GM21723 (cell line): ENCODE results near the gene PLCXD3.
"Not testable (repeated sequence)": the region's sequence is repeated elsewhere in the genome, so short reads cannot be mapped to it uniquely, and the experiment has no call there.

Experiments used
- ATAC-seq: cut with Tn5 transposase; IDR thresholded peaks from one replicate; pipeline ENCODE4 v1.9.1; 2021; ENCODE audit warnings: mild to moderate bottlenecking, moderate library complexity; ENCODE audit not compliant: unreplicated experiment

Gene PLCXD3

DNA sequence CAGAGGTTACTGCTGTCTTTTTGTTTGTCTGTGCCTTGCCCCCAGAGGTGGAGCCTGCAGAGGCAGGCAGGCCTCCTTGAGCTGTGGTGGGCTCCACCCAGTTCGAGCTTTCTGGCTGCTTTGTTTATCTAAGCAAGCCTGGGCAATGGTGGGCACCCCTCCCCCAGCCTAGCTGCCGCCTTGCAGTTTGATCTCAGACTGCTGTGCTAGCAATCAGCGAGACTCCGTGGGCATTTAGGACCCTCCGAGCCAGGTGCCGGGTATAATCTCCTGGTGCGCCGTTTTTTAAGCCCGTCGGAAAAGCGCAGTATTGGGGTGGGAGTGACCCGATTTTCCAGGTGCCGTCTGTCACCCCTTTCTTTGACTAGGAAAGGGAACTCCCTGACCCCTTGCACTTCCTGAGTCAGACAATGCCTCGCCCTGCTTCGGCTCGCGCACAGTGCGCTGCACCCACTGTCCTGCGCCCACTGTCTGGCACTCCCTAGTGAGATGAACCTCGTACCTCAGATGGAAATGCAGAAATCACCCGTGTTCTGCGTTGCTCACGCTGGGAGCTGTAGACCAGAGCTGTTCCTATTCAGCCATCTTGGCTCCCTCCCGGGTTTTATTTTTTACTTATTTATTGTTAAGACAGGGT, 16.8 kb downstream of the PLCXD3 start:
- ATAC-seq: not testable (repeated sequence)

DNA sequence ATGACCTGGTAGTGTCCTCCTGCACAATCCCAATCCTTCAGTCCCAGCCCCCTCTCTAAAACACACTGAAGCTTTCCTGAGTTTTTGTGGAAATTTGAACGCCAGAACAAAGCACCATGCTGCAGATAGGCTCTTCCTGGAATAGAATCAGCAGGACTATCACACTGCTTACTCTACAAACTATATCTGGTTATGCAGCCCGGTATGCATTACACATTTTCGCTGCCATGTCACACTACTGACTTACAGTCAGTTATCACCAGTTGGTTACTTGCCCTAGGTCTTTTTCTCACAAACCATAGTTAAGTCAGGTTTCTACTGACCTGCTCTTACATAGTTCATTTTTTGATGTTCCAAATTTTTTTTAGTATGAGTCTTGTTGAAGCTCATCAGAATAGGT, 24.9 kb downstream of the PLCXD3 start:
- ATAC-seq: no peak

DNA sequence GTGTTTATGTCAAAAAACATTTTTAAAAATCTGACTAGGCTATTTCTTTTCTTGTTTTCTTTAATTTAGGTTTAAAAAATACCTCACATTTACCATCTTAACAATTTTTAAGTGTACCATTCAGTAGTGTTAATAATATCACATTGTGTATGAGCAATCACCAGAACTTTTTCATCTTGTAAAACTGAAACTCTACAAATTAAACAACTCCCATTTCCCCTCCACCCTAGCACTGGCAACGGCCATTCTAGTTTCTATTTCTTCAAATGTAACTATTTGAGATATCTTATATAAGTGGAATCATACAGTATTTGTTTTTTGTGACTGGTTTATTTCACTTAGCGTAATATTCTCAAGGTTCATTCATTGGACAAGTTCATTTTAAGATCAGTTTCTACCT, 27.7 kb downstream of the PLCXD3 start:
- no peak for ATAC-seq

DNA sequence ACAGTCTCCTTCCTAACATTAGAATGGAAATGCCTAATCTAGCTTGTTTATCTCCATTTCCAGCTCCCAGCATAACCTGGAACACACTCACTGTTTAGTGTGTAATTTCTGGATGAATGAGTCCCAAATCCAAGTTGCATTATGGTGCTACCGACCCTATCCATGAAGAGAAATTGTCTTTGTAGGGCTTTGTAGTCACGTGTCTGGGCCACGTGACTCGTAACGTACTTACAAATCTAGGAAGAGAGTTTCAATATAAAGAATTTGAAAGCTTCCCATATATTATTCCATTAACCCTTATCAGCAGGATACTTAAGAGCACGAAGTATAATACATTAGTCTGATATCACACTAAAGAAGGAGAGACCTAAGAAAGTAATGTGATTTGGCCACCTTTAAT, 28.2 kb downstream of the PLCXD3 start:
- no peak for ATAC-seq

DNA sequence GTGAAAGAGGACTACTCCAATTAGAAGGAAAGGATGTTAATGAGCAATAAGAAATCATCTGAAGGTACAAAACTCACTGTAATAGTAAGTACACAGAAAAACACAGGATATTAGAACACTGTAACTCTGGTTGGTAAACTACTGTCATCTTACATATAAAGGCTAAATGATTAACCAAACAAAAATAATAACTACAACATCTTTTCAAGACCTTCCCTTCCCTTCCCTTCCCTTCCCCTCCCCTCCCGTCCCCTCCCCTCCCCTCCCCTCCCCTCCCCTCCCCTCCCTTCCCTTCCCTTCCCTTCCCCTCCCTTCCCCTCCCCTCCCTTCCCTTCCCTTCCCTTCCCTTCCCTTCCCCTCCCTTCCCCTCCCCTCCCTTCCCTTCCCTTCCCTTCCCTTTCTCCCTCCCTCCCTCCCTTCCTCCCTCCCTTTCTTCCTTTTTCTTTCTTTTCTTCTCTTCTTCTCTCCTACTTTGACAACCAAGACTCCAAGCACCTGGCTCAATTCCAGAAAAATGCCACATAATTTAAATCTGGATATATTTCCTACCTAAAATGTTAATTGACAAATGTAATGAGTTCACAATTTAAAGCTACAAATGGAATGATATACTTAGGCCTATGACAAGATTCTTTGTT, 38.7 kb downstream of the PLCXD3 start:
- ATAC-seq: not testable (repeated sequence)

DNA sequence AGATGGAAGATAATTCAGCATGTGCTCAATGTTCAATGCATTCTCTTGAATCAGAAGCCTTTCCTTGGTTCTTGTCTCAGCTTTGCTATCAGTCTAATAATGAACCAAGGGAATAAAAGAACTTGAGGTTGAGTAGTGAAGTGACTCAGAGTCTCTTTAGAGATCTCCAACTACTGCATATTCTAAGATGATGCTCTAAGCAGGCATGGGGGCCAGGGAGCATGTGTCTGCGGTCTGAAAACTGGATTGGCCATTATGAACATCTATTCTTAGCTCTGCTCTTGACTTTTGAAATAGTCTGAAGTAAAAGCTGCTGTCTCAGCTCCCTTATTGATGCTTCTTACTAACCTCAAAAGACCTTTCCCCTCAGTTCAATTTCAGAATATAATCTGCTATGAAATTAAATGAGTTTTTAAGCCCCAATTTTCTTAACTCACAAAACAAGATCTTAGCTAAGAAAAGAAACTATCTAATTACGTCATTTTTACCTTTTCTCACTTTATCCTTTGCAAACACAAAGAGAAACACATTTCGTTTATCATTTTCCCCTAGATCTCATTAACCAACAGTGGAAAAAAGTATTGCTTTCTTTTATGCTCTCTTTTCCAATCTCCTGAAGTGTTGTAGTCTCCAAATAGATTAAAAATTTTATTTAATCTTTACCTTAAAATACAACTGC, 44.8 kb downstream of the PLCXD3 start:
- ATAC-seq: no peak

DNA sequence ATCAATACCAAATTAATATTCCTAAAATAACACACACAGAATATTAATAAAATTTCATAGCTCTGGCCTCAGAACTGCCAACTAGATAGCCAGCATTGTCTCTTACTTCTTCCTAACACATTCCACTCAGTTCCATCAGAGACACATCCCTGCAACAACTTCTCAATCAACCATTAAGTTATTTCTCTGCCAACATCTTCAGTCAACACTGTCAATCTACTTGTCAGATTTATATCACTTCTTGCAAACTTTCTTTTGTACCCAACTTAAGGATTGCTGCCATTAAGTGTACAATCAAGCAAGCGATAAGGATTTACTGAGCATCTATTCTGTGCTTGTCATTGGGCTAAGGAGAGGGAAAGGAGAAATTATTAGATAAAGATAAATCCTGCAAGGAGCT, 50.8 kb downstream of the PLCXD3 start:
- ATAC-seq: no peak

DNA sequence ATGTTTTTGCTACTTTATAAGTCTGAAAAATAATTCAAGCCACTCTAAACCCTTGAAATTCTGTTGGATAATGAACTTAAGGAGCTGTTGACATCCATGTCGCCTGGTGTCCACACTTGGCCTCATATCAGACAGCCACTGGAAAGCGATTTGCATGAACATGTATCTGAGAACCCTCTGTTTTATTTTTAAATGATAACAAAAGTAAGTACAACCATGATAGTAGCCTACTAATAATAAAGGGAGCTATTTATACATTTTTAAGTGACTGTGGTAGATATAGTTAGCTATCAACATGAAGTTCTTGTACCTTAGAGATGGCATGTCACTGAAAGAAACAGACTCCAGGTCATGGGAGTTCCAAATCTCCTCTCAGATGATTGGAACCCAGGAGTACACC, 53.3 kb downstream of the PLCXD3 start:
- ATAC-seq: no peak

DNA sequence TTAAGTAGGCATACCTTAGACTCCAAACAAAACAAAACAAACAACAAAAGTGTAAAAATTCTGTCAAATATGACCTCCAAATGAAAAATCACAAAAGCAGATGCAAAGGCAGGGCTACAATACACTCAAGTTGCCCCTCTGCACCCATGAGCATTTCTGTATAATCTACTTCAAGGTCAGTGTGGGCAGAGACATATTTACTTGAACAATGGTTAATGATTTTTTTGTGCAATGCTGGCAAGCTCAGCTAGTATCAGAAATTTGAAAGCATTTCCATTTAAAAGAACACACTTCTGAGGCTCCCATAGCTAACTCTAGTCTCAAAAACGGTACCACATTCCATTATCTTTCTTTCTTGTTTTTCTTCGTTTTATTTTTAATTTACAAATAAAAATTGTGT, 57.9 kb downstream of the PLCXD3 start:
- ATAC-seq: no peak

DNA sequence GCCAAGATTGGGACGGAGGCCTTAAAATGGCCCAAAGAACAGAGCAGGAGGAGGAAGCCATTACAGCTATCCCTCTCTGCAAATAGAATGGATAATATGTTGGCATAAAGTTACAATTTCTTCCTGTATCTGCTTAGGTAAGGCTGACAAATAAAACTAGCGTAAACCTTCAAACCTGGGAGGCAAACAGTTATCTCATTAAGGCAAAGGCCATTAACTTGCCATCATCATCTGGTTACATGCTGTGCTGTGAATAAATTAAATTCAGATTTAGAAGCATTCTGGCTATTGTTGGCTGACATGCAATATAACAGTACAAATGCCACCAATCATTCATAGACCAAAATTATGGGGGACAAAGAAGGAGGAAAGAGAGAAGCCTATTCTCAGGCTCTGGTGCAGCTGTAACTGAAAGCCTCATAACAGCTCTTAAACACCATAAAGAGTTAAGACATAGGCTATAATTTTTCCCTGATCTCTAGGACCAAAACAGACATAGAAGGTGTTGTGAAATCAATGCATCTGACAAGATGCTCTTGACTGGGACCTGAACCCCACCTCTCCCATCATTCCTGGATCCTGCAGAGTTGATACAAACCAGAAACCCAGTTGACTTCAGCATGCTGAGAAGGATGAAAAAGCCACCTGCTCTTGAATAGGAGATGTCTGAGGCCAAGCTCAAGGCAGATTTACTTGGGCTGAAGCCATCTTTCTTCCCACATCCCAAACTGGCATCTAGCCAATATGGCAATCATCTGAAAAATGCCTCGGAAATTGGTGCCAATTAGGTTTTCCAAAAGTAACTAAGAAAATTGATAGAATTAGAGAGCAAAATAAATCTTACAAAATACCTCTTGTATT, 62.5 kb downstream of the PLCXD3 start:
- ATAC-seq: no peak

DNA sequence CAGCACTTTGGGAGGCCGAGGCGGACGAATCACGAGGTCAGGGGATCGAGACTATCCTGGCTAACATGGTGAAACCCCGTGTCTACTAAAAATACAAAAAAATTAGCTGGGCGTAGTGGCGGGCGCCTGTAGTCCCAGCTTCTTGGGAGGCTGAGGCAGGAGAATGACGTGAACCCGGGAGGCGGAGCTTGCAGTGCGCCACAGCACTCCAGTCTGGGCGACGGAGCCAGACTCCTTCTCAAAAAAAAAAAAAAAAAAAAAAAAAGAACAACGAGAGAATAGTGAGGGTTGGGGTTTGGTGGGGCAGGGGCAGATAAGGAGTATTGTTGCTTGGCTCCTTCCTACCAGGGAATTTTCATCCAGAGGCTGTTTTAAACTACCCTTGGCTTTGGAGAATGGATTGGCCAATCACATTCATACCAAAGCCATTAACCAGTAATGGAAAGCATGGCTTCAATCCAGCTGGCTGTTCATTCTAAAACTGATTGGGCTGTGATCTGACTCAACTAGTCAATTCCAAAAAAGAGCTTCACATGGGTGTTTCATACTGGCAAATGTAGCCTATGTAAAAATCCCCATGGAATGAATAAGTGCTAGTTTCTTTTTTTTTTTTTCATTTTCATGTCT, 64.4 kb downstream of the PLCXD3 start:
- ATAC-seq: no peak

DNA sequence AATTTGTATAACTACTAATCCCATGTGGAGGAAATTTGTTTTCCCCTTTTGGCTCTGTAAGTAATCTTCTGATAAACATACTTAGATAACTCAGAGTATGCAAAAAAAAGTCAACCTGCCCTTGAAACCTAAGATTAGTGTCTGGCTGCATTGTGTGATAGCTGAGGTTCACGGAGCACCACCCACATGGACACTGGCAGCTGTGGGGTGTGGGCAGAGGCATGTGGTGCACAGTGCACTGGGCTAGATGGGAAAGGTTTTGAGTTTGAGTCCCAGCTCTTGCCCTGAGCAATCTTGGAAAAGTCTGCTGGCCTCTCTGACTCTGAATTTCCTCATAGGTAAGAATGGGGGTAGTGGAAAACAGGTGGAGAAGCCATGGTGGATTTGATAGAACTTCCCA, 75.1 kb downstream of the PLCXD3 start:
- ATAC-seq: no peak

DNA sequence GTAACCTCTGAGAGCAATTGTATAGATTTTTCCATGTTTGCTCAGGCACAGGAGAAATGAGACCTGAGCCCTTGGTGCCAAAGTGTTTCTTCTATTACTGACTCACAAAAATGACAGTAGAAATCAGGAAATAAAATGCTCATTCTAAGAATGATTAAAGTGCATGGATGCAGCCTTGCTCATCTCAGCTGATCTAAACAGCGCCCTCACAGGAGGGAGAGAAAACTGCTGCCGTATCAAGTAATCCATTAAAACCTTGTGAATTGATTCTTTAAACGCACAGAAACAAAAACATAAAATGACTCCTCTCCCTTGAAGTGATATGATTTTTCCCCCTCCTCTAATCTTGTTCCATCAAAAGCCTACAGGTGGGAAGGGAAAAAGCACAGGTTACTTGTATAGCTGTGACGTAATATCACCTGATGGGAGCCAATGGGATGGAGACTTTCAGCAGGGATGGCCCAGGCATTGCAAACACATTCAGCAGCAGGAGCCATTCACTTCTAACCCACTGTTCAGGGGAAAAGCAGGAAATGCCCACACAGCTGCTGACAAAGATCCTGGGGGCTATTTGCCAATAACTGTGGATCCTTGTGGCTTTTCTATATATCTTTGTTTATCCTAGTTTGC, 76.7 kb downstream of the PLCXD3 start:
- ATAC-seq: no peak

DNA sequence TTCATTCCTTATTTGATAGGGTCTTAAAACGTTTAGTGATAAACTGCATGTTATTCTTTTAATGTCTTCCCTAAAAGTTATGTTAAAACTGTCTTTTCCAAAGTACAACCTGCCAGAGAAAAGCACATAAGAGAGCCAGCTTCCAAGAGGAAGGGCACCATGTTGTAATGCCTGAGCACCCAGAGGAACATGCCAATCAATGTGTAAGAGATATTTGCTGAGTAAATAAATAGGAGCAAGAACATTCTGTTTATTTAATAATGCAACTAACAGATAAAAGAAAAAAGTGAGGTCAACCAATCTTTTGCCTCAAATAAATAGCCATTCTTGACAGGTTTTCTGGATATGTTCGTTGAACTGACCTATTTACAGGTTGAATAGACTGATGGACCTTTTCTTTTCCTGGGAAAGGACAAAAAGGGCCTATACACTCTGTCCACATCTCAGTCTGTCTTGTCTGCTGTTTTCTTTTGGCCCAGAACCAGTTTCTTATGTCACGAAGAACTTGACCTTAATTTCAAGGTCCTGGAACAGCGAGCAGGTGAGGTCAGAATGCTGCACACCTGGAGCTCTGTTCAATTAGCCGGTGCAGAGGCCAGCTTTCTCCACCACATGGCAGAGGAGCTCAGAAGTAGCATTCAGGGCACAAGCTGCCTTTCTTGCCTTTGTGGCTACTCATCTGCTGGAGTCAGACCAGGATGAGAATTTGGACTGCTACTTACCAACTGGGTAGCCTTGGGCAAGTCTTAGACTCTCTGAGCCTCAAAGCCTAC, 77.7 kb downstream of the PLCXD3 start:
- ATAC-seq: no peak

DNA sequence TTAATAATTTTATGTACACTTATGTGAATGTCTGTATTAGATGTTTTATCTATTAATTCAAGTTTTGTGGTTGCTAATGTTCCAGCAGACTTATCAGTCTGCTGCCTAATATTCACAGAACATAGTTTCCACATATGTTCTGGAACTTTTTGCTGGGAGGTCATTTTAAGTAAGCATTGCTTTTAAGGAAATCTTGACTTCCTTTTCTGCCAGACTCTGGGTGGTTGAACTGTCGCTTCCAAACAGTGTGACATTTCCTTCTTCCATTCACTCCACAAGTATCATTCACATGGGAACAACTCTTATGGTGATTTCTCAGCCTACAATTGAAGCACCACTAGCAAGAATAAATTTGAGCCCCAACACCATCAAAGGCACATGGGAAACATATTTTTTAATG, 82.9 kb downstream of the PLCXD3 start:
- ATAC-seq: no peak

DNA sequence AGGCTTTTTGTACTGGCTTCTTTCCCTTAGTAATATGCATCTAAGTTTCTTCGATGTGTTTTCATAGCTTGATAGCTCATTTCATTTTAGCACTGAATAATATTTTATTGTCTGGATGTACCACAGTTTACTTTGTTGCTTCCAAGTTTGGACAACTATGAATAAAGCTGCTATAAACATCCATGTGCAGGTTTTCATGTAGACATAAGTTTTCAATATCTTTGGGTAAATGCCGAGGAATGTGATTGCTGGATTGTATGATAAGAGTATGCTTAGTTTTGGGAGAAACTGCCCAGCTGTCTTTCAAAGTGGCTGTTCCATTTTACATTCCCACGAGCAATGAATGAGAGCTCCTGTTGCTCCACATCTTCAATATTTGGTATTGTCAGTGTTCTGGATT, 84.7 kb downstream of the PLCXD3 start:
- ATAC-seq: no peak

DNA sequence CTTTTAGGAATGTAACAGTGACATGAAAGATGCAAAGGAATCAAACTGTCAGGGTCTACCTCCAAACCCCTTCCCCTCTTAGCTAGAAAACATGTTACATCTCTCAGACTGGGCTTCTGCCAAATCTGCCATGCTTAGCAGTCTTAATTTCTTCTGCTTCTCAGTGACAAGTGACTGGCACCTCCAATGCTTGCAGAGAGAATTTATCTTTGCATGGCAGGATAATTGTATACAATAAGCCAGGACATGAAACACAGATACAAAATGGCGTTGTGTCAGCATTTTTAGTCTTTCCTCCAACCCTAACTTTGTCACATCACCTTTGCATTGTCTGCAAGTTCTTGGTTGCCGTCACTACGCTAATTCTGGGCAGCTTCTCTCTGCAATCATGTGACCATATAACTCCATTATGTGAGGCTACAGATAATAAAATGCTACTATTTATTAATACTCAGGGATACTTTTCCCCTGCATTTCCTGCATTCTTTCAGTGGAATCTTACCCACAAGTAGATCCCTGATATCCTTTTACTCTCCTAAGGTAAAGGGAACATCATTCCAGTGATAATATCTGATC, 89.8 kb downstream of the PLCXD3 start:
- ATAC-seq: no peak

DNA sequence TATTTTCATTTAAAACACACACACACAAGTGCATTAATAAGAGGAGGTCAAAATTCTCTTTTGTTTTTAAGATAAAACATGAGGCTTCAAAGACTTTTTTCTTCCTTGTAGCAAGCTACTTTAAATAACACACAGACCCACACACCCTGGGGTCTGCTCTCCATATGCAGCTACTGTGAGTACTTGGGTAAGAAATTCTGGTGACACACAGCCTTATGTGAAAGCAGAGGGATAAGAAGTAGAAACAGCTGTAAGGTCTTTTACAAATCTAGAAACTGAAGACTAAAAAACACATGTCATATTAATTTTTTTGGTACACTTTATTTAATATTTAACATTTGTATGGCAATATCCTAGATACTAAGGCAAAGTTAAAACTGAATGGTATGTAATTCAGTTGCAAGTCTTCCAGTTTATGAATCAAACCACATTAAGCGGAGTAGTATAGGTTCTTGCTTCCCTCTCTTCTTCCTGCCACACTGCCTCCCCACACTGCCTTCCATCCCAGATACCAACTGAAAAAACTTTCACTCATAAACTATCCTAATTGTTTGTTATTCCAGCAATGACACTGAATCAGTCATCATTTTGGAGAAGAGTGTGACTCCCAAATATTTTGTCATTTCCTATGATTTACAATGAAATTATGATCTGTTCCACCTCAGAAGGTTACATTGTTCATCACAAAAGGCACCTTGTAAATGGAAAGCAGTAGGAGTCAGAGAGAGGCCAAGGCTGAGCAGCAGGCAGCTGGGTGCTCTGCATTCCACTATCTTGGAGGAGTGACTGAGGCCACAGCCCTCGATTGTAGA, 92.0 kb downstream of the PLCXD3 start:
- ATAC-seq: no peak

DNA sequence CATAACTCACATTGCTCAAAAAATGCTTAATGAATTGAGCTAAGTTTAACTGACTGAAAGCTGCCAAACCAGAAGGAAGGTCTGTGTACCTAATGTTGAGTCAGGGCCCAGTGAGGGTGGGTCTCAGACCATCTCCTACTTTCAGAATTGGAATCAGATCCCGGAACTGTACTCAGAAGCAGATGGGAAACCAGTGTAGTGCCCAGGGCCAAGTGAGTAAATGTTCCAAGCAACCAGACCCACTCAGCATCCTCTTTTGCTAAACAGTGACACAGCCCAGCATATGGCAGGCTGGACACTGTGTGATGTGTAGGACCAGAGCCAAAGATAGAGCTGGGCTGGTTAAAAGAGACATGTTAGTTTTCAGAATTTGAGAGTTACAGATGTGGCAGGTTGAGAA, 94.1 kb downstream of the PLCXD3 start:
- ATAC-seq: no peak
